ENCODE measurements around the gene CASP14. TPM values are rescaled to one million over a fixed set of nuclear protein-coding genes. Genes with fewer than 3 reads are reported as not detected.
"Not testable (repeated sequence)": the region's sequence is repeated elsewhere in the genome, so short reads cannot be mapped to it uniquely, and the experiment has no call there.

CASP14 gene
- total RNA-seq, 1 experiment from 2014 or later: not detected

DNA sequence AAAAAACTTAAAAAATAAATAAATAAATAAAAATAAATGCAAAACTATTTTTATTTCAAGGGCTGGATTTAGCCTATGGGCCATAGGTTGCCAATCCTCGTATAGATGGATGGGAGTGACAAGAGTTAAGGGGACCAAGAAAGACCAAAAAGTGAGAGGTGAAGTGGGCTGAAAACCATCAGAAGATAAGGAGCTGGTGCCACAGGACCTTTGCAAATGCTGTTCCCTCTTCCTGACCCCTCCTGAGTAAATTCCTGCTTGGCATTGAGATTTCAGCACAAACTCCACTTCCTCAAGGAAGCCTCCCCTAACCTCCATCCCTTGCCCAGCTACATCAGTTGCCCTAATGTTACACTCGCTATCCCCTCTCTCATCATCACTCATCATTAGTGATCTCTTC, 43.7 kb downstream of the CASP14 start:
- no peak overlapping the region for H3K27ac Mint-ChIP-seq (ENCODE audit: unreplicated experiment)
- H3K27me3 Mint-ChIP-seq (ENCODE audit: insufficient read depth, unreplicated experiment): peaks cover 6% of the 10 kb centered on the region
- TF ChIP-seq, protein P1, sequence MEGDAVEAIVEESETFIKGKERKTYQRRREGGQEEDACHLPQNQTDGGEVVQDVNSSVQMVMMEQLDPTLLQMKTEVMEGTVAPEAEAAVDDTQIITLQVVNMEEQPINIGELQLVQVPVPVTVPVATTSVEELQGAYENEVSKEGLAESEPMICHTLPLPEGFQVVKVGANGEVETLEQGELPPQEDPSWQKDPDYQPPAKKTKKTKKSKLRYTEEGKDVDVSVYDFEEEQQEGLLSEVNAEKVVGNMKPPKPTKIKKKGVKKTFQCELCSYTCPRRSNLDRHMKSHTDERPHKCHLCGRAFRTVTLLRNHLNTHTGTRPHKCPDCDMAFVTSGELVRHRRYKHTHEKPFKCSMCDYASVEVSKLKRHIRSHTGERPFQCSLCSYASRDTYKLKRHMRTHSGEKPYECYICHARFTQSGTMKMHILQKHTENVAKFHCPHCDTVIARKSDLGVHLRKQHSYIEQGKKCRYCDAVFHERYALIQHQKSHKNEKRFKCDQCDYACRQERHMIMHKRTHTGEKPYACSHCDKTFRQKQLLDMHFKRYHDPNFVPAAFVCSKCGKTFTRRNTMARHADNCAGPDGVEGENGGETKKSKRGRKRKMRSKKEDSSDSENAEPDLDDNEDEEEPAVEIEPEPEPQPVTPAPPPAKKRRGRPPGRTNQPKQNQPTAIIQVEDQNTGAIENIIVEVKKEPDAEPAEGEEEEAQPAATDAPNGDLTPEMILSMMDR (IDR thresholded peaks at IDR 0.05; ENCODE audit: insufficient read depth in 1 of 2, low read depth in 1 of 2, low read length in 1 of 2, severe bottlenecking in 1 of 2, unreplicated experiment in 1 of 2): no peak
- H3K4me3 ChIP-seq (ENCODE audit: low read depth, low read length): no peak overlapping the region
- H3K4me1 Mint-ChIP-seq (ENCODE audit: low read depth, unreplicated experiment): no peaks in the 10 kb centered on the region
- no peaks in the 10 kb centered on the region for H3K36me3 ChIP-seq (ENCODE audit: control insufficient read depth, insufficient read depth, low read length)
- ChIA-PET POLR2A (no interaction called here), CTCF (interaction anchor here (1.6 to 1.9 kb wide), 3 partner anchors 20 to 103 kb away, joined by 9 to 10 read pairs (median 9); no protein-coding TSS in a partner anchor)
- intact Hi-C loops (cut with micrococcal nuclease; ENCODE audit: unreplicated experiment): no loop called here
- BruUV-seq (replicated peaks): no TSS peak
- H3K9me3 Mint-ChIP-seq (ENCODE audit: unreplicated experiment): peaks cover 13% of the 10 kb centered on the region
- no peak for DNase-seq
- H3K4me1 ChIP-seq: no peaks in the 10 kb centered on the region
- no peaks in the 10 kb centered on the region for H3K36me3 Mint-ChIP-seq (ENCODE audit: insufficient read depth, unreplicated experiment)
- no peak overlapping the region for H3K4me3 Mint-ChIP-seq (ENCODE audit: unreplicated experiment)
- H3K9me3 ChIP-seq: no peaks in the 10 kb centered on the region
- no peaks in the 10 kb centered on the region for H3K27me3 ChIP-seq (replicated peaks; ENCODE audit: control insufficient read depth, insufficient read depth, low read length)

DNA sequence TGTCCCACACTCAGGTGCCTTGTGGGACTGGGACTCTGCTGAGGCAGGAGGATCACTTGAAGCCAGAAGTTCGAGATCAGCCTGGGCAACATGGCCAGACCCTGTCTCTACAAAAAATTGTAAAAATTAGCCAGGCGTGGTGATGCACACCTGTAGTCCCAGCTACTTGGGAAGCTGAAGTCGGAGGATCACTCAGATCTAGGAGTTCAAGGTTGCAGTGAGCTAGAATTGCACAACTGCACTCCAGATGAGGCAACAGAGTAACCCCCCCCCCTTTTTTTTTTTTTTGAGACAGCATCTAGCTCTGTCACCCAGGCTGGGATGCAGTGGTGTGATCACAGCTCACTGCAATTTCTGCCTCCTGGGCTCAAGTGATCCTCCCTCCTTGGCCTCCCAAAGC, 46.9 kb downstream of the CASP14 start:
- Histone ChIP-seq H3K4me3 (ENCODE audit: low read depth, low read length) (no peak overlapping the region), H3K9me3 (no peaks in the 10 kb centered on the region), H3K4me1 (no peaks in the 10 kb centered on the region), H3K27me3 (replicated peaks; ENCODE audit: control insufficient read depth, insufficient read depth, low read length) (no peaks in the 10 kb centered on the region), H3K36me3 (ENCODE audit: control insufficient read depth, insufficient read depth, low read length) (no peaks in the 10 kb centered on the region)
- BruUV-seq (replicated peaks): no TSS peak
- intact Hi-C loops (cut with micrococcal nuclease; ENCODE audit: unreplicated experiment): no loop called here
- Mint-ChIP-seq H3K36me3 (ENCODE audit: insufficient read depth, unreplicated experiment) (no peaks in the 10 kb centered on the region), H3K27ac (ENCODE audit: unreplicated experiment) (no peak overlapping the region), H3K9me3 (ENCODE audit: unreplicated experiment) (peaks cover 4% of the 10 kb centered on the region), H3K4me1 (ENCODE audit: low read depth, unreplicated experiment) (no peaks in the 10 kb centered on the region), H3K27me3 (ENCODE audit: insufficient read depth, unreplicated experiment) (no peaks in the 10 kb centered on the region), H3K4me3 (ENCODE audit: unreplicated experiment) (no peak overlapping the region)
- DNase-seq: no peak
- CTCF ChIA-PET: no interaction called here
- TF ChIP-seq, protein P1 (IDR thresholded peaks at IDR 0.05; ENCODE audit: insufficient read depth in 1 of 2, low read depth in 1 of 2, low read length in 1 of 2, severe bottlenecking in 1 of 2, unreplicated experiment in 1 of 2): no peak
- POLR2A ChIA-PET: no interaction called here

DNA sequence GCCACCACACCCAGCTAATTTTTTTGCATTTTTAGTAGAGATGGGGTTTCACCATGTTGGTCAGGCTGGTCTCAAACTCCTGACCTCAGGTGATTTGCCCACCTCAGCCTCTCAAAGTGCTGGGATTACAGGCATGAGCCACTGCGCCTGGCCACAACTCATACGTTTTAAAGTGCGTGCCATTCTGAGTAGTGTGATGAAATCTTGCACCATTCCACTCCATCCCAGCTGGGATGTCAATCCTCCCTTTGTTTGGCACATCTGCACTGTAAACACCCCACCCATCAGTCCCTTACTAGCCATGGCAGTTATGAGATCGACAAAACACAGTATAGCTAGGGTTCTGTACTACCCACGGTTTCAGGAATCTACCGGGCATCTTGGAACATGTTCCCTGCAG, 48.7 kb downstream of the CASP14 start:
- intact Hi-C loops (cut with micrococcal nuclease; ENCODE audit: unreplicated experiment); DNase-seq; POLR2A ChIA-PET; CTCF ChIA-PET; H3K4me3 ChIP-seq (ENCODE audit: low read depth, low read length); H3K9me3 ChIP-seq; H3K36me3 ChIP-seq (ENCODE audit: control insufficient read depth, insufficient read depth, low read length); H3K4me3 Mint-ChIP-seq (ENCODE audit: unreplicated experiment); H3K9me3 Mint-ChIP-seq (ENCODE audit: unreplicated experiment); H3K27ac Mint-ChIP-seq (ENCODE audit: unreplicated experiment); H3K27me3 Mint-ChIP-seq (ENCODE audit: insufficient read depth, unreplicated experiment); BruUV-seq (replicated peaks); H3K27me3 ChIP-seq (replicated peaks; ENCODE audit: control insufficient read depth, insufficient read depth, low read length); H3K36me3 Mint-ChIP-seq (ENCODE audit: insufficient read depth, unreplicated experiment); H3K4me1 ChIP-seq; H3K4me1 Mint-ChIP-seq (ENCODE audit: low read depth, unreplicated experiment): not testable (repeated sequence)

DNA sequence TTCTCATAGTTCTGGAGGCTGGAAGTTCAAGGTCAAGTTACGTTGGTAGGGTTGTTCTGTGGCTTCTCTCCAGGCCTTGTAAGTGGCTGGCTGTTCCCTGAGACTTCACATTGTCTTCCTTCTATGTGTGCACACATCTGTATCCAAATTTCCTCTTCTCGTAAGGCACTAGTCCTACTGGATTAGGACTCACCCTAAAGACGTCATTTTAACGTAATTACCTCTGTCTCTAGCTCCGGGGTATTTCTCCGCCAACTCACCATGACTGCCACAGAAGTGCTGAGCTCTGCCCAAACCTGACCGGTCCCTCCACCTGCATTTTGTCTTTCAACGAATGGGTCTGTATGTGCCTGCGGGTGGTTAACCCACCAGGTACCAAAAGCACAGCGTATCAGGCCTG, 49.2 kb downstream of the CASP14 start:
- Mint-ChIP-seq H3K4me1 (ENCODE audit: low read depth, unreplicated experiment) (no peaks in the 10 kb centered on the region), H3K36me3 (ENCODE audit: insufficient read depth, unreplicated experiment) (no peaks in the 10 kb centered on the region), H3K27me3 (ENCODE audit: insufficient read depth, unreplicated experiment) (no peaks in the 10 kb centered on the region), H3K4me3 (ENCODE audit: unreplicated experiment) (no peak overlapping the region), H3K27ac (ENCODE audit: unreplicated experiment) (no peak overlapping the region), H3K9me3 (ENCODE audit: unreplicated experiment) (peaks cover 13% of the 10 kb centered on the region)
- CTCF ChIA-PET: no interaction called here
- H3K9me3 ChIP-seq: peaks cover 3% of the 10 kb centered on the region; the same call in 1 of the 2 replicates
- no TSS peak for BruUV-seq (replicated peaks)
- H3K4me3 ChIP-seq (ENCODE audit: low read depth, low read length): no peak overlapping the region
- H3K36me3 ChIP-seq (ENCODE audit: control insufficient read depth, insufficient read depth, low read length): no peaks in the 10 kb centered on the region
- POLR2A ChIA-PET: no interaction called here
- no peaks in the 10 kb centered on the region for H3K27me3 ChIP-seq (replicated peaks; ENCODE audit: control insufficient read depth, insufficient read depth, low read length)
- DNase-seq: no peak
- no peaks in the 10 kb centered on the region for H3K4me1 ChIP-seq
- intact Hi-C loops (cut with micrococcal nuclease; ENCODE audit: unreplicated experiment): no loop called here
- TF ChIP-seq, protein P1 (IDR thresholded peaks at IDR 0.05; ENCODE audit: insufficient read depth in 1 of 2, low read depth in 1 of 2, low read length in 1 of 2, severe bottlenecking in 1 of 2, unreplicated experiment in 1 of 2): no peak
